ENCODE results near the gene PERP.

DNA sequence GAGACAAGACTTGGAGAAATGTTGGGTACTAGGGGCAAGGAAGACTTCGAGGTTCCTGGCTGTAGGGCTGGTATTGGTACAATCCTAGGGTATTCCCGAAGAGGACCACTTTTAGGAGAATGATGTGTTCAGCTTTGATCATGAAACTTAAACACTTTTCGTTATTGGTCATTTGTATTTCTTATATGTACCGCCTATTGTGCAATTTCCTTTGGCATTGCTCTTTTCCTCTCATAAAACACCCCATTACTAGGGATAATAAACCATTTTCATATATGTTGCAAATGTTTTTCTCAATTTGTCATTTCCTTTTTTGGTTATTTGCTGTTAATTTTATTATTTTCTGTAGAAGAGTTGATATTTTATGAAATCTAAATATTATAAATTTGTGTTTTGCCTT lies 35.6 kb upstream of the PERP start:
- TF ChIP-seq REST (IDR thresholded peaks at IDR 0.05; ENCODE audit: insufficient read depth in 1 of 2, low read depth in 2 of 2, low read length in 2 of 2), result no peak
- TF ChIP-seq POLR2AphosphoS5 (IDR thresholded peaks at IDR 0.05; ENCODE audit: low read depth, low read length), result no peak
- TF ChIP-seq TAF1 (IDR thresholded peaks at IDR 0.05; ENCODE audit: borderline replicate concordance, insufficient read depth, low read length), result no peak
- TF ChIP-seq SIN3A (IDR thresholded peaks at IDR 0.05; ENCODE audit: borderline replicate concordance, insufficient read depth, low read length), result no peak
- no peak for TF ChIP-seq FOXP2 (optimal IDR thresholded peaks at IDR 0.05; ENCODE audit: borderline replicate concordance, extremely low read depth, extremely low read length, insufficient read depth)
